ENCODE measurements around the gene SRCAP. TPM values are rescaled to one million over a fixed set of nuclear protein-coding genes. Genes with fewer than 3 reads are reported as not detected.

SRCAP gene
- total RNA-seq, 2 experiments from 2014 or later = 59.5 to 60.1 TPM

- Mint-ChIP-seq H3K4me1 (ENCODE audit: low read depth) (peaks cover 15% of the 10 kb centered on the region), H3K4me3 (no peak overlapping the region), H3K9me3 (no peaks in the 10 kb centered on the region), H3K27me3 (no peaks in the 10 kb centered on the region), H3K27ac (no peak overlapping the region), H3K36me3 (ENCODE audit: low read depth) (peaks cover 99% of the 10 kb centered on the region)
- no peaks in the 10 kb centered on the region for H3K9me3 ChIP-seq (ENCODE audit: control insufficient read depth in 1 of 2, insufficient read depth in 1 of 2, low read length in 2 of 2)
- H3K36me3 ChIP-seq (ENCODE audit: insufficient read depth, low read length) = peaks cover 91% of the 10 kb centered on the region
- POLR2A ChIA-PET = interaction anchor here (0.6 to 1.1 kb wide), 3 partner anchors 9 to 21 kb away, joined by 3 to 4 read pairs (median 3); partner anchors contain the start of gene PHKG2
- TF ChIP-seq, protein P1, sequence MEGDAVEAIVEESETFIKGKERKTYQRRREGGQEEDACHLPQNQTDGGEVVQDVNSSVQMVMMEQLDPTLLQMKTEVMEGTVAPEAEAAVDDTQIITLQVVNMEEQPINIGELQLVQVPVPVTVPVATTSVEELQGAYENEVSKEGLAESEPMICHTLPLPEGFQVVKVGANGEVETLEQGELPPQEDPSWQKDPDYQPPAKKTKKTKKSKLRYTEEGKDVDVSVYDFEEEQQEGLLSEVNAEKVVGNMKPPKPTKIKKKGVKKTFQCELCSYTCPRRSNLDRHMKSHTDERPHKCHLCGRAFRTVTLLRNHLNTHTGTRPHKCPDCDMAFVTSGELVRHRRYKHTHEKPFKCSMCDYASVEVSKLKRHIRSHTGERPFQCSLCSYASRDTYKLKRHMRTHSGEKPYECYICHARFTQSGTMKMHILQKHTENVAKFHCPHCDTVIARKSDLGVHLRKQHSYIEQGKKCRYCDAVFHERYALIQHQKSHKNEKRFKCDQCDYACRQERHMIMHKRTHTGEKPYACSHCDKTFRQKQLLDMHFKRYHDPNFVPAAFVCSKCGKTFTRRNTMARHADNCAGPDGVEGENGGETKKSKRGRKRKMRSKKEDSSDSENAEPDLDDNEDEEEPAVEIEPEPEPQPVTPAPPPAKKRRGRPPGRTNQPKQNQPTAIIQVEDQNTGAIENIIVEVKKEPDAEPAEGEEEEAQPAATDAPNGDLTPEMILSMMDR (IDR thresholded peaks at IDR 0.05) = no peak
- intact Hi-C loops (cut with DNase I, micrococcal nuclease) = loop anchor here in 1 of 2 experiments (10.0 kb wide), 1 partner anchor 434 kb away; no protein-coding TSS in a partner anchor
- H3K27ac ChIP-seq (ENCODE audit: low read depth in 1 of 2, low read length in 2 of 2) = no peak overlapping the region
- no peaks in the 10 kb centered on the region for H3K27me3 ChIP-seq (ENCODE audit: control insufficient read depth in 1 of 2, insufficient read depth in 2 of 2, low read length in 2 of 2)
- no peak overlapping the region for H3K4me3 ChIP-seq (ENCODE audit: low read length)
- DNase-seq = no peak
- CTCF ChIA-PET = no interaction called here
- peaks cover 13% of the 10 kb centered on the region for H3K4me1 ChIP-seq (ENCODE audit: insufficient read depth, low read length)
- no peak for ATAC-seq (ENCODE audit: poor library complexity)
Observed at GRCh38 chr16:30768583-30769181, 69.7 kb downstream of the SRCAP start.

GRCh38 chr16:30769379-30770089, 70.6 kb downstream of the SRCAP start:
- Histone ChIP-seq H3K36me3 (ENCODE audit: insufficient read depth, low read length) (peaks cover 82% of the 10 kb centered on the region), H3K9me3 (ENCODE audit: control insufficient read depth in 1 of 2, insufficient read depth in 1 of 2, low read length in 2 of 2) (no peaks in the 10 kb centered on the region), H3K4me1 (ENCODE audit: insufficient read depth, low read length) (peaks cover 6% of the 10 kb centered on the region), H3K27ac (ENCODE audit: low read depth in 1 of 2, low read length in 2 of 2) (no peak overlapping the region), H3K27me3 (ENCODE audit: control insufficient read depth in 1 of 2, insufficient read depth in 2 of 2, low read length in 2 of 2) (no peaks in the 10 kb centered on the region), H3K4me3 (ENCODE audit: low read length) (no peak overlapping the region)
- no peak overlapping the region for H3K4me3 Mint-ChIP-seq
- H3K27ac Mint-ChIP-seq = no peak overlapping the region
- POLR2A ChIA-PET = interaction anchor here (0.6 to 1.1 kb wide), 2 partner anchors 8 to 22 kb away, joined by 3 to 4 read pairs; partner anchors contain the start of gene PHKG2
- CTCF ChIA-PET = interaction anchor here (0.6 to 1.6 kb wide), 2 partner anchors 21 to 35 kb away, joined by 3 read pairs; partner anchors contain the start of gene PHKG2
- no peak for ATAC-seq (ENCODE audit: poor library complexity)
- H3K27me3 Mint-ChIP-seq = no peaks in the 10 kb centered on the region
- H3K4me1 Mint-ChIP-seq (ENCODE audit: low read depth) = peaks cover 14% of the 10 kb centered on the region
- TF ChIP-seq, protein P1 (IDR thresholded peaks at IDR 0.05) = no peak
- intact Hi-C loops (cut with DNase I, micrococcal nuclease) = loop anchor here in 1 of 2 experiments (10.0 kb wide), 1 partner anchor 435 kb away; no protein-coding TSS in a partner anchor
- peak in 1 of 14 experiments; percentile 13 for DNase-seq
- peaks cover 94% of the 10 kb centered on the region for H3K36me3 Mint-ChIP-seq (ENCODE audit: low read depth)
- no peaks in the 10 kb centered on the region for H3K9me3 Mint-ChIP-seq

- H3K36me3 Mint-ChIP-seq (ENCODE audit: low read depth) = peaks cover 77% of the 10 kb centered on the region
- intact Hi-C loops (cut with DNase I, micrococcal nuclease) = no loop called here
- CTCF ChIA-PET = no interaction called here
Observed at GRCh38 chr16:30771726-30772125, 72.8 kb downstream of the SRCAP start.

More at GRCh38 chr16:30771726-30772125, 72.8 kb downstream of the SRCAP start:
- H3K27me3 Mint-ChIP-seq = peaks cover under 1% of the 10 kb centered on the region
- TF ChIP-seq, protein P1 (IDR thresholded peaks at IDR 0.05) = no peak
- Histone ChIP-seq H3K27ac (ENCODE audit: low read depth in 1 of 2, low read length in 2 of 2) (no peak overlapping the region), H3K27me3 (ENCODE audit: control insufficient read depth in 1 of 2, insufficient read depth in 2 of 2, low read length in 2 of 2) (no peaks in the 10 kb centered on the region), H3K36me3 (ENCODE audit: insufficient read depth, low read length) (peaks cover 61% of the 10 kb centered on the region), H3K9me3 (ENCODE audit: control insufficient read depth in 1 of 2, insufficient read depth in 1 of 2, low read length in 2 of 2) (no peaks in the 10 kb centered on the region), H3K4me3 (ENCODE audit: low read length) (no peak overlapping the region), H3K4me1 (ENCODE audit: insufficient read depth, low read length) (peaks cover 26% of the 10 kb centered on the region)
- DNase-seq (peak in 1 of 14 experiments; percentile 18), ATAC-seq (ENCODE audit: poor library complexity) (no peak)
- no peak overlapping the region for H3K4me3 Mint-ChIP-seq
- H3K4me1 Mint-ChIP-seq (ENCODE audit: low read depth) = peaks cover 25% of the 10 kb centered on the region
- no peak overlapping the region for H3K27ac Mint-ChIP-seq
- POLR2A ChIA-PET = no interaction called here
- no peaks in the 10 kb centered on the region for H3K9me3 Mint-ChIP-seq

Measured in CD4-positive, alpha-beta T cell (primary cell).